Measurements from ENCODE around the gene ECI1. TPM values are rescaled to one million over a fixed set of nuclear protein-coding genes. Genes with fewer than 3 reads are reported as not detected.

Gene ECI1
- total RNA-seq, 2 donors from 2014 or later, result 71.8 to 108 TPM

- TF ChIP-seq, protein P1, sequence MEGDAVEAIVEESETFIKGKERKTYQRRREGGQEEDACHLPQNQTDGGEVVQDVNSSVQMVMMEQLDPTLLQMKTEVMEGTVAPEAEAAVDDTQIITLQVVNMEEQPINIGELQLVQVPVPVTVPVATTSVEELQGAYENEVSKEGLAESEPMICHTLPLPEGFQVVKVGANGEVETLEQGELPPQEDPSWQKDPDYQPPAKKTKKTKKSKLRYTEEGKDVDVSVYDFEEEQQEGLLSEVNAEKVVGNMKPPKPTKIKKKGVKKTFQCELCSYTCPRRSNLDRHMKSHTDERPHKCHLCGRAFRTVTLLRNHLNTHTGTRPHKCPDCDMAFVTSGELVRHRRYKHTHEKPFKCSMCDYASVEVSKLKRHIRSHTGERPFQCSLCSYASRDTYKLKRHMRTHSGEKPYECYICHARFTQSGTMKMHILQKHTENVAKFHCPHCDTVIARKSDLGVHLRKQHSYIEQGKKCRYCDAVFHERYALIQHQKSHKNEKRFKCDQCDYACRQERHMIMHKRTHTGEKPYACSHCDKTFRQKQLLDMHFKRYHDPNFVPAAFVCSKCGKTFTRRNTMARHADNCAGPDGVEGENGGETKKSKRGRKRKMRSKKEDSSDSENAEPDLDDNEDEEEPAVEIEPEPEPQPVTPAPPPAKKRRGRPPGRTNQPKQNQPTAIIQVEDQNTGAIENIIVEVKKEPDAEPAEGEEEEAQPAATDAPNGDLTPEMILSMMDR (IDR thresholded peaks at IDR 0.05), result no peak
- Histone ChIP-seq H3K27ac (peak overlapping the region; percentile 86 to 91), H3K9me3 (no peaks in the 10 kb centered on the region), H3K27me3 (no peaks in the 10 kb centered on the region), H3K36me3 (peaks cover 40% of the 10 kb centered on the region), H3K4me3 (peak overlapping the region; percentile 74 to 76), H3K4me1 (peaks cover 0 to 18% of the 10 kb centered on the region in 2 donors)
- no peak for DNase-seq (ENCODE audit: low spot score)
Measured at GRCh38 chr16:2250652-2251295, 613 bp downstream of the ECI1 start.

DNA sequence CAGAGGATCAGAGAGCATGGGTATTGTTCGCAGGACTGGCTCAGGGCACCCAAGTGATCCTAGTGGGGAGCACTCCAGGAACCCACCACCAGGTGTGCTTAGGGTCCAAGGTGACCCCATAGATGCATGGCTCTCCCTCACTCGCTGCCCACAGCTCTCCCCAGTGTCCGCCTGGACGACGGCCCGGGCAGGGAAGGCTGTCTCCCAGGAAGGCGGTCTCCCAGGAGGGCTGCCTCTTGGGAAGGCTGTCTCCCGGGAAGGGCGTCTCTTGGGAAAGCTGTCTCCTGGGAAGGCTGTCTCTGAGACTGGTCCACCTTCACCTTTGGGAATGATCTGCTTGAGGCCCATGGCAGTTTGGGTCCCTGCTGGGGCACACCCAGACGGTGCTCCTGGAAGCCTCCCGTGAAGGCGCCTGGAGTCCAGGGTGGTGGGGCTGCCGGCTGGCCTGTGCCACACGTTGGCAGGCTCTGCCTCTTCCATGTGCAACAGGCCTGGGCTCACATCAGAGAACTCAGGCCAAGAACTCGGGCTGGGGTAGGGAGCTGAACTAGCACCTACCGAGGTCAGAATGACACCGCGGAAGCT is 5.0 kb downstream of the ECI1 start:
- Histone ChIP-seq H3K36me3 (peaks cover 49% of the 10 kb centered on the region), H3K27ac (no peak overlapping the region), H3K9me3 (no peaks in the 10 kb centered on the region), H3K27me3 (no peaks in the 10 kb centered on the region), H3K4me3 (no peak overlapping the region), H3K4me1 (peaks cover 0 to 10% of the 10 kb centered on the region in 2 donors)
- DNase-seq (ENCODE audit: low spot score), result no peak
- TF ChIP-seq, protein P1 (IDR thresholded peaks at IDR 0.05), result no peak

DNA sequence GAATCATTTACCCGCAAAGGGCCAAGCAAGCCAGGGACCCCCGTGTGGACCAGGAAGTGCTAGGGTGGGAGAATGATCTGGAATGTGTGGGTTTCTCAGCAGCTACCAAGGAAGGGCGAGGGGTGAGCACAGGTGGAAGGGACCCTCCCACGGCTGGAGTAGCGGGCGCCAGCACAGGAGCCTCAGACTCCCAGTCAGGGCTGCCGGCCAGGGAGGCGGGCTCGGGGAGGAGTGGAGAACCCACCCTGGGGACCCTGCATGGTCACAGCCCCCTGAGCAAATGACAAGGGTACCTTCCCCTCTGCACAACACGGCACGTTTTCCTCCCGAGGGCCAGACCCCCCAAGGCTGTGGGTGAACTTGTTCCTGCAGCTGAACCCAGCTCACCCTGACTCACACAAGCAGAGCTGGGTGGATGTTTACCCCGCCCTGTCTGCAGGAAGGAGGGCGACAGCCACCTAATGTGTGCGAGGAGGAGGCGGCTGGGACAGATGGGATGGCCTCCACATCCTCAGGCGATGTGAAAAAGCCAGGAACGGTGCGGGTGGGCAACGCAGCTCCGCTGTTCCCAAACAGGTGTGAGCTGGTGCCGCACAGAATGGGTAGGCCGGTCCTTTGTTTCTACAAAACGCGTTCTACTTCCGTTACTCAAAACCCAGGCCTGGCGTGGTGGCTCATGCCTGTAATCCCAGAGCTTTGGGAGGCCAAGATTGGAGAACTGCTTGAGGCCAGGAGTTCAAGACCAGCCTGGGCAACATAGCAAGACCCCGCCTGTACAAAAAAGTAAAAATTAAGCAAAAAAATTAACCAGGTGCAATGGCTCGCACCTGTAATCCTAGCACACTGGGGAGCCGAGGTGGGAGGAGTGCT is 6.2 kb downstream of the ECI1 start:
- peaks cover 0 to 4% of the 10 kb centered on the region in 2 donors for H3K4me1 ChIP-seq
- peaks cover 49% of the 10 kb centered on the region for H3K36me3 ChIP-seq
- no peaks in the 10 kb centered on the region for H3K27me3 ChIP-seq
- no peaks in the 10 kb centered on the region for H3K9me3 ChIP-seq
- no peak overlapping the region for H3K27ac ChIP-seq
- no peak overlapping the region for H3K4me3 ChIP-seq
- DNase-seq (ENCODE audit: low spot score), result no peak
- TF ChIP-seq, protein P1 (IDR thresholded peaks at IDR 0.05), result no peak

DNA sequence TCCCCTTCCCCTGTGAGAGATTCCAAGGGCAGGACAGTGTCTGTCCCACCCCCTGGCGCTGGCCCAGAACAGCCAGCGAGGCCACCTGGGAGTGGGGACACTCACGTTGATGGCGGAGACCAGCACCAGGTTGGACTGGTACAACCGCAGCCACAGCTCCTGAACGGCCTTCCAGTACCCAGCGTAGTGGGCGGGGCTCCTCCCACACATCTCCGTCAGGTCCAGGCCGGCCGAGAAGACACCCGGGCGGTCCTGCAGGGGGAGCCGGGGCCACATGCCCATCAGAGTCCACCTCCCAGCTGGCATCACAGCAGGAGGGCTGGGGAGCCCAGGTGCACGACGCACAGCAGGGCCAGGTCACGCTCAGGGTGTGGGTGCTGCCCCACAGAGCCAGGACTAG is 7.1 kb downstream of the ECI1 start:
- TF ChIP-seq, protein P1 (IDR thresholded peaks at IDR 0.05), result no peak
- Histone ChIP-seq H3K9me3 (no peaks in the 10 kb centered on the region), H3K4me1 (no peaks in the 10 kb centered on the region), H3K36me3 (peaks cover 49% of the 10 kb centered on the region), H3K4me3 (no peak overlapping the region), H3K27ac (no peak overlapping the region), H3K27me3 (no peaks in the 10 kb centered on the region)
- DNase-seq (ENCODE audit: low spot score), result no peak

- Histone ChIP-seq H3K4me3 (no peak overlapping the region), H3K36me3 (peaks cover 49% of the 10 kb centered on the region), H3K27me3 (no peaks in the 10 kb centered on the region), H3K4me1 (no peaks in the 10 kb centered on the region), H3K27ac (no peak overlapping the region), H3K9me3 (no peaks in the 10 kb centered on the region)
- DNase-seq (ENCODE audit: low spot score), result no peak
- TF ChIP-seq, protein P1 (IDR thresholded peaks at IDR 0.05), result no peak
Measured at GRCh38 chr16:2243781-2244180, 7.6 kb downstream of the ECI1 start.

Measured in right atrium auricular region (tissue), 2 donors.